Stimulated activated CD8-positive, alpha-beta memory T cell treated with anti-CD3 and anti-CD28 coated beads, Interleukin-12 subunit alpha, Interleukin-12 subunit beta, amount 100 ng/mL, for 24 hours (primary cell): ENCODE results near the gene ABCG1.
"Not testable (repeated sequence)": the region's sequence is repeated elsewhere in the genome, so short reads cannot be mapped to it uniquely, and the experiment has no call there.

ENCODE experiments used
- DNase-seq: peaks from one replicate; pipeline ENCODE4 v3.0.0-alpha.2; 2020; ENCODE audit errors: extremely low read depth

ABCG1 gene

DNA sequence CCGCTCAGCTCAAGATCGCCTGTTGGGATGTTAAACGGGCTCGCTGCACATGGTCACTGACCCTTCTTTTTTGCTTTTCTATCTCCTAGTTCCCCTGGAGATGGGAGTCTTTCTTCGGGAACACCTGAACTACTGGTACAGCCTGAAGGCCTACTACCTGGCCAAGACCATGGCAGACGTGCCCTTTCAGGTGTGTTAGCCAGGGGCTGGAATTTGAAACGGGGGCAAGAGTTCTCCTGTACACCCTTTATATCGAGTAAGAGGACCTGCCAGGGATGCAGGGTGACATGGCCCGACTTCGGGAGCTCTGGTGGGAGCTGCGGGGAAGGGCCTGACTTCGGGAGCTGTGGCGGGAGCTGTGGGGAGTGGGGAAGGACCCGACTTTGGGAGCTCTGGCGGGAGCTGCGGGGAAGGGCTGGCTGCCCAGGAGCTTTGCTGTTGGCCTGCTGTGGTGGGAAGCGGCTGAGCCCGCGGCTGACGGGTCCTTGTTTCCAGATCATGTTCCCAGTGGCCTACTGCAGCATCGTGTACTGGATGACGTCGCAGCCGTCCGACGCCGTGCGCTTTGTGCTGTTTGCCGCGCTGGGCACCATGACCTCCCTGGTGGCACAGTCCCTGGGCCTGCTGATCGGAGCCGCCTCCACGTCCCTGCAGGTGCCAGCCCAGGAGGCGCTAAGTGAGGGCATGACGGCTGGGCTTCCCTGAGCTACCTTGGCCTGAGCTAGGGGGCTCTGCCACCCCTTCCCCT is 72.2 kb downstream of the ABCG1 start:
- DNase-seq = no peak

- DNase-seq = no peak
These were observed 73.0 kb downstream of the ABCG1 start for GRCh38 chr21:42291751-42292562.

GRCh38 chr21:42292563-42293142 is 73.7 kb downstream of the ABCG1 start:
- DNase-seq = not testable (repeated sequence)

DNA sequence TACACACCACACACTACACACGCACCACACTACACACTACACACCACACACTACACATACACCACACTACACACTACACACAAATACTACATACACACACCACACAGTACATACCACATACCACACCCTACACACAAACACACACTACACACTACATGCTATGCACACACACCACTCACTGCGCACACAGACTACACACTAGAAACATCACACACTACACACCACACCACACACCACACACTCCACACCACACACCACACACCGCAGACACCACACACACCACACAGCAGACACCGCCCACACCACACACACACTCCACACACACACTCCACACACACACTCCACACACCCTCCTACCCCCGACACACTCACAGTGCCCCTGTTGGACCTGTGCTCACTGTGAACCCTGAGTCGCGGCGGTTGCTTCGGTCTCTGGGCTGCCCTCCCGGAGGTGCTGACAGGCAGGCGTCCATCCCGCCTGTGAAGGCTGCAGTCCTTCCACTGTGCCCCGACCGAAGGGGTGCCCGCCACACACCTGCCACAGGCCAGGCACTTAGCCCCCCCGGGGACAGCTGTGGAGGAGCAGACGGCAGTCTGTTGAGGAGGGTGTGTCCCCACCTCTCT is 74.8 kb downstream of the ABCG1 start:
- no peak for DNase-seq

GRCh38 chr21:42294273-42294880 is 75.4 kb downstream of the ABCG1 start:
- no peak for DNase-seq

DNA sequence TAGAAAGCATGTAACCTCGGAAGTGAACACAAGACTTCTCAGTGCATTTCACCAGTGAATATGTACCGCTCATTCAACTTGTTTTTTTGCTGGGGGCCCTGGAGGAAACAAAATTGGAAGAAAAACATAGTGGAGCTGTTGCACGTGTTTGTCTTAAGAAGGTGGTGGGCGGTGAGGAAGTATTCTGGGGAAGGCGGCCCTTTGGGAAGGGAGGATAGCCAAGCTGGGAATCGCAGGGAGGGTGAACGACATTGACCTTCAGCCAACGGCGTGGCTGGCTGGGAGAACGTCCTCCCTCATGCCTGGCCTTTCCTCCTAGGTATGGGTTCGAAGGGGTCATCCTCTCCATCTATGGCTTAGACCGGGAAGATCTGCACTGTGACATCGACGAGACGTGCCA is 76.9 kb downstream of the ABCG1 start:
- no peak for DNase-seq

DNA sequence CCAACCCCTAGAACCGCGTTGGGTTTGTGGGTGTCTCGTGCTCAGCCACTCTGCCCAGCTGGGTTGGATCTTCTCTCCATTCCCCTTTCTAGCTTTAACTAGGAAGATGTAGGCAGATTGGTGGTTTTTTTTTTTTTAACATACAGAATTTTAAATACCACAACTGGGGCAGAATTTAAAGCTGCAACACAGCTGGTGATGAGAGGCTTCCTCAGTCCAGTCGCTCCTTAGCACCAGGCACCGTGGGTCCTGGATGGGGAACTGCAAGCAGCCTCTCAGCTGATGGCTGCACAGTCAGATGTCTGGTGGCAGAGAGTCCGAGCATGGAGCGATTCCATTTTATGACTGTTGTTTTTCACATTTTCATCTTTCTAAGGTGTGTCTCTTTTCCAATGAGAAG is 77.6 kb downstream of the ABCG1 start:
- DNase-seq = no peak

GRCh38 chr21:42297377-42297776 is 78.4 kb downstream of the ABCG1 start:
- DNase-seq = no peak

DNA sequence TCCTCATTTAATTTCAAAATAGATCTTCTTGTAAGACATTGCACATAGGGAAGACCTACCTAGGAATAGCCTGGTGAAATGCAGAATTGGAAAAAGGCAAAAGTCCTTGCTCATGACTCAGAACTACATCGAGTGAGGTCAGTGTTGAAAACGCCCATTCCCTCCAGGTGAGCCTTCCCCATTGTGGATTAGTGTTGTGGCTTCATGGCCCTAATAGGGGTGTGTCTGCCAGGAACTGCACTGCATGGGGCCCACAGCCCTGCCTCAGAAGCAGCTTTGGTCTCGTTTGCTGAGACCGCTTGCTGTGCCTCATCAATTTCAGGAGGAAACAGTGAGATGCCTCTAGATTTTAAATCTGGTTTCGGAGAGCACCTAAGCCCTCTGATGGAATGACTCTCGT is 79.3 kb downstream of the ABCG1 start:
- DNase-seq = no peak

GRCh38 chr21:42298657-42299056 is 79.7 kb downstream of the ABCG1 start:
- no peak for DNase-seq

- DNase-seq = no peak
These were observed 80.5 kb downstream of the ABCG1 start for GRCh38 chr21:42299324-42300044.

DNA sequence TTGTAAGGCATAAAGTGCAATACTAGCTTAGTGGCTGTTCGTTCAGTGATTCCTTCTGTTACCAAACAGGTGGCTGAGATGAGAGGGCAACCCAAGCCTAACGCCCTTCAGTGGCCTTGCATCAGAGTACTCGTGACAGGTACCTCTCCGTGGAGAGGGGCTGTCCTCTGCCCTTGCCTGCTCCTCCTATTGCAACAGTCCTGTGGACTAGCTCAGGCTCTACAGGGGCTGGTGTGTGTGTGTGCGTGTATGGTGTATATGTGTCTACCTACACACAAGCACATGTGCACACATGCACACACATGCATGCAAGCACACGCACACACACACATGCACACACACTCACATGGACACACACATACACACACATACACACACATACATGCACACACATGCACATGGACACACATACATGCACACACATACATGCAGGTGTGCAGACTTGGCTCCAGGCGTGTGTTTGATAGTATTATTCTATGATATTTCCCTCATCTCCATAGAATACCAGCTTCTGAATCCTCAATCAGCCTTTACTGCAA is 81.2 kb downstream of the ABCG1 start:
- no peak for DNase-seq

DNA sequence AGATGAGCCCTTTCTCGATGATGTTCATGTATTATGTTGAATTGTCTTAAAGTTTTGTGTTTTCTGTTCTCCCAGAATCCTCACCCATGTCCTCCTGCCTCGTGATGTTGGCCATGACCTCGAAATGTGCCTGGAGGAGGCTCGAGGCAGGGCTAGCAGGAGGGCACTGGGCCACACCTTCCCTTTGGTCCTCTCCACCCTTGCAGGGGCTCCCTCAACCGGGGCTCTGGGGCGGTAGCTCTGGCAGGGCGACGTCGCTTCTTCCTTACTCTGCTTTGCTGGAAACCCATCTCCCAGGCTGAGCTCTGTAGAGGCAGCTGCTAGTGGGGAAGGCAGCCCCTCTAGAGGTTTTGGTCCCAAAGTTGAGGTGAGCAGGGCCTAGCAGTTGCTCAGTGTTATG is 82.0 kb downstream of the ABCG1 start:
- no peak for DNase-seq

DNA sequence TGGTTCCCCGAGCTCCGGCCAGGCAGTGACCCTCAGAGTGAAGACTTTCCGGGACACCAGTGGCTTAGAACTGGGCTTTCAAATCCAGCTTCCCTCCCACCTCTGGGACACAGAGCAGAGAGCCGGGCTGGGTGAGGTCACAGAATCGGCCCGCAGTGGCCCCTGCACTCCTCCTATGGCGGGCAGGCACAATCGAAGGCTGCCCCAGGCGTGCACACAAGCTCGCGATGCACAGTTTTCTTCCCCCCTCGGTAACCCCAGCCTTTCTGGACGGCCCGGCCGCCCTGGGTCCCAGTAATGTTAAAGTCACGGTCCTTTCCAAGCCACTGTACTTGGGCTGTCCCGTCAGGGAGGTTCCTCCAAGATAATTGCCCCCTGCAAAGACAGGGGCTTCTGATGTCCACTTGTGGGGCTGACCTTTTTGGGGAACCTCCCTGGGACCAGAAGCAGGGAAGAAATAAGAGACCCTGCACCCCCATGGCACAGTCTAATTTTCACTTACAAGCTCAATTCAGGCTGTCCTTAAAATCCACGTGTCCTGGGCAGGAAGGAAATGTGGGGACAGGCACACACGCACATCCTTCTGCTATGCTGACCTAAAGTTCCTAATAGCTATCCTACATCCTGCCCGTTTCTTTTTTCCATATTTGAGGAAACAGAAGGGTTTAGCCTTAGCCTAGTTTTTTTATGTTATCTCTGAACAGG is 82.6 kb downstream of the ABCG1 start:
- DNase-seq = no peak

DNA sequence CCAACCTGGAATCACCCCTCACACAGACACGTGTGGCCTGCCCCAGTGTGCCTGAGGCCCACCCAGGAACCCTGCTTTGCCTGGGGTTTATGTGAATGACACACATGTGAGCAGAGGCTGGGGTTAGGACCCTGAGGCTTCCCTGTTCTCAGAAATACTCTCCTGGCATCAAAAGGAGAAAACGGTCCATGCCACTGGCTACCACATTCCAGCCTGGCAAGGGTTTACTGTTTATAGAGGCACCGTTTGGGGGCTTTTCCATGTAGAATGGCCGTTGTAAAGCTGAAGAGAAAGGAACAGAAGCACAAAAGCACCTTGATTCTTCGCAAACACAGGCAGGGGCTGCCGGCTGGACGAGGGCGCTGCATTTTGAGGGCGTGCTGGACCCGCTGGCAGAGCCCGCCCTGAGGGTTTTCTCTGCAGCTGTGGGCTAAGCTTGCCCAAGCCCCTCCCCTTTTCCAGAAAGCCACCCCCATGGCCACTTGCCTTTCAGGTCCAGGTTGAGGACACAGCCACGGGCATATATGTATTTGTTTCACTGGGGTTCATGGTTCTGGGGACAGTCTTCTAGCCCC is 83.2 kb downstream of the ABCG1 start:
- no peak for DNase-seq

DNA sequence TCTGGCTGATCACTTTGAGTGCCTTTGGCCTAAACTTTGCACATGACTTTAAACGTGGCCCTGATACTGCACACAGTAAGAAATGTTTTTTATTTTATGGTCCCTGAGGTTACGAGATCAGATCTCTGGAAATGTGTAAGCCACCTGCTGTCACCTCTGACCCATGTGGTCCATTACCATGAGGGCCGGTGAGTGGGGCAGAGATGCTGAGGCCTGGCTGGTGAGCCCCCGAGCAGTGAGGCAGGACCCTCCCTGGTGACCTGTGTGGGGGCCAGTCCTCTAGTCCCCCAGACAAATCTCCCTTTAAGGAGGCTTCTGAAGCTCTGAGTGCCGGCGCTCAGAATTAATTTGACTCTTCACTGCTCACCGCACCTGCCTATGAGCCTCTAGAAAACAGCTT is 83.9 kb downstream of the ABCG1 start:
- DNase-seq = no peak

DNA sequence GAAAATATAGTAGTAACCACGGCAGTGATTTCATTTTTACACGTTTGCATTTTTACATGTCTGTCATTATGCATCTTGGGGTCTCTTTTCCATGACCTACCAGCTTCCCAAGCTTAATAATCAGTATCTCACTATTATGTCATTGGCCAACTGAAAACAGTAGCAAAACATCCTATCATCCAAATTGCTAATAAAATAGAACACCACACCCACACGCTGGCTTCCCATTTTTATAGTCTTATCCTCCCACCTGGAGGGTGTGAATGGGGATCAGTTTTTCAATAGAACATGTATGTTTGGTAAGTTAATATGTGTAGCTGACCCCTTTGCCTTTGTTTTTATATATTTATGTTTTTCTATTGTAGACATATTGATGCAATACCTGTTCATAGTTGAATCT is 84.5 kb downstream of the ABCG1 start:
- DNase-seq = no peak

GRCh38 chr21:42304556-42305454 is 85.9 kb downstream of the ABCG1 start:
- no peak for DNase-seq

- no peak for DNase-seq
These were observed 86.8 kb downstream of the ABCG1 start for GRCh38 chr21:42305707-42306147.
